ENCODE results near the gene DPM3. TPM values are rescaled to one million over a fixed set of nuclear protein-coding genes. Genes with fewer than 3 reads are reported as not detected.

Gene DPM3
- total and polyA plus RNA-seq, 9 of the 15 experiments (the other 6 are each of a cell fraction or from before 2014, with no cell fraction given): 3.7 to 120 (median 36.4) TPM

DNA sequence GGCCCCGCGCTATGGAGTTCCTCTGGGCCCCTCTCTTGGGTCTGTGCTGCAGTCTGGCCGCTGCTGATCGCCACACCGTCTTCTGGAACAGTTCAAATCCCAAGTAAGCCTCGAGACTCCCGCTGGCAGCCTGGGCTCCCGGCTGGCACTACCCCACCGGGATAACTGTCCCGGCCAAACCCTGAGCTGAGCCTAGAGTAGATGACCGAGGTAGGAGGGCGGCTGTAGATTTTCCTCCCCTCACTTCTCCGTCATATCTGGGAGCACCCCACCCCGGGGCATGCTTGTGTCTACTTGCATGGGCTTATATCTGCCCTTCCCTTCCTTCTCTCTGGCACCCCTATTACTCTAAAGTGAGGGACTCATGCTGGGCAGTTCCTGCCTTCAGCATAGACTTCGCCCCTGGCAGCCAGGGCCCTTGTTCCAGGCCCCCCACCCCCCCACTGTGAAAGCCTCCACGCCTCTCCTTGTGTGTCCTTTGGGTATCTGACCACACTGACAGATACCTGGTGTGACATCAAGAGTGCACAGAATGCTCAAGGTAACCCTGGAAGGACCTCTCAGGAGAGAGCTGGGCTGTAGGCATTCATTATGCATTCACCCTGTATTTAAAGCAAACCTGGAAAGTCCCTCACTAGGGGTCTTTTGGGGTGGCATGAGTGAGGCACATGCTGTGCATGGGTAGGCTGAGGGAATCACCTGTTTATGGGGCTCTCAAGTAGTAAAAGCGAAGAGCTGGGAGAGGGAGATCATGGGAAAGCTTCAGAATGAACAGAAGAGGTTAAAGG is 12.2 kb downstream of the DPM3 start:
- H2AFZ ChIP-seq (ENCODE audit: low read depth, low read length): peak overlapping the region; percentile 84
- H3K27me3 ChIP-seq (ENCODE audit: control insufficient read depth in 2 of 2, insufficient read depth in 2 of 2, low read length in 2 of 2): no peaks in the 10 kb centered on the region
- TF ChIP-seq DACH1 (IDR thresholded peaks at IDR 0.05; ENCODE audit: partially characterized antibody): no peak
- TF ChIP-seq TEAD4 (IDR thresholded peaks at IDR 0.05; ENCODE audit: low read length): no peak
- TF ChIP-seq TEAD4 (CRISPR knock-in tag; IDR thresholded peaks at IDR 0.05; ENCODE audit: borderline replicate concordance): no peak
- no peak for TF ChIP-seq NCOA1 (IDR thresholded peaks at IDR 0.05; ENCODE audit: low read depth)
- TF ChIP-seq TCF7L2 (IDR thresholded peaks at IDR 0.05; ENCODE audit: low read depth, low read length): no peak
- TF ChIP-seq, protein P1, sequence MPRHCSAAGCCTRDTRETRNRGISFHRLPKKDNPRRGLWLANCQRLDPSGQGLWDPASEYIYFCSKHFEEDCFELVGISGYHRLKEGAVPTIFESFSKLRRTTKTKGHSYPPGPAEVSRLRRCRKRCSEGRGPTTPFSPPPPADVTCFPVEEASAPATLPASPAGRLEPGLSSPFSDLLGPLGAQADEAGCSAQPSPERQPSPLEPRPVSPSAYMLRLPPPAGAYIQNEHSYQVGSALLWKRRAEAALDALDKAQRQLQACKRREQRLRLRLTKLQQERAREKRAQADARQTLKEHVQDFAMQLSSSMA (CRISPR knock-in tag; IDR thresholded peaks at IDR 0.05): no peak
- TF ChIP-seq RBM25 (IDR thresholded peaks at IDR 0.05; ENCODE audit: low read depth, low read length, severe bottlenecking): no peak
- no peak for TF ChIP-seq CEBPG (CRISPR knock-in tag; IDR thresholded peaks at IDR 0.05)
- TF ChIP-seq CEBPG (tag; conservative IDR thresholded peaks at IDR 0.05 in 1 of 2, IDR thresholded peaks at IDR 0.05 in 1 of 2): no peak
- no peak for TF ChIP-seq RBBP5 (IDR thresholded peaks at IDR 0.05; ENCODE audit: borderline replicate concordance, insufficient read depth, low read length, poor library complexity, severe bottlenecking)
- TF ChIP-seq, protein P2, sequence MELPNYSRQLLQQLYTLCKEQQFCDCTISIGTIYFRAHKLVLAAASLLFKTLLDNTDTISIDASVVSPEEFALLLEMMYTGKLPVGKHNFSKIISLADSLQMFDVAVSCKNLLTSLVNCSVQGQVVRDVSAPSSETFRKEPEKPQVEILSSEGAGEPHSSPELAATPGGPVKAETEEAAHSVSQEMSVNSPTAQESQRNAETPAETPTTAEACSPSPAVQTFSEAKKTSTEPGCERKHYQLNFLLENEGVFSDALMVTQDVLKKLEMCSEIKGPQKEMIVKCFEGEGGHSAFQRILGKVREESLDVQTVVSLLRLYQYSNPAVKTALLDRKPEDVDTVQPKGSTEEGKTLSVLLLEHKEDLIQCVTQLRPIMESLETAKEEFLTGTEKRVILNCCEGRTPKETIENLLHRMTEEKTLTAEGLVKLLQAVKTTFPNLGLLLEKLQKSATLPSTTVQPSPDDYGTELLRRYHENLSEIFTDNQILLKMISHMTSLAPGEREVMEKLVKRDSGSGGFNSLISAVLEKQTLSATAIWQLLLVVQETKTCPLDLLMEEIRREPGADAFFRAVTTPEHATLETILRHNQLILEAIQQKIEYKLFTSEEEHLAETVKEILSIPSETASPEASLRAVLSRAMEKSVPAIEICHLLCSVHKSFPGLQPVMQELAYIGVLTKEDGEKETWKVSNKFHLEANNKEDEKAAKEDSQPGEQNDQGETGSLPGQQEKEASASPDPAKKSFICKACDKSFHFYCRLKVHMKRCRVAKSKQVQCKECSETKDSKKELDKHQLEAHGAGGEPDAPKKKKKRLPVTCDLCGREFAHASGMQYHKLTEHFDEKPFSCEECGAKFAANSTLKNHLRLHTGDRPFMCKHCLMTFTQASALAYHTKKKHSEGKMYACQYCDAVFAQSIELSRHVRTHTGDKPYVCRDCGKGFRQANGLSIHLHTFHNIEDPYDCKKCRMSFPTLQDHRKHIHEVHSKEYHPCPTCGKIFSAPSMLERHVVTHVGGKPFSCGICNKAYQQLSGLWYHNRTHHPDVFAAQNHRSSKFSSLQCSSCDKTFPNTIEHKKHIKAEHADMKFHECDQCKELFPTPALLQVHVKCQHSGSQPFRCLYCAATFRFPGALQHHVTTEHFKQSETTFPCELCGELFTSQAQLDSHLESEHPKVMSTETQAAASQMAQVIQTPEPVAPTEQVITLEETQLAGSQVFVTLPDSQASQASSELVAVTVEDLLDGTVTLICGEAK (IDR thresholded peaks at IDR 0.05): peak; percentile 41
- TF ChIP-seq, protein P2 (CRISPR knock-in tag; IDR thresholded peaks at IDR 0.05): no peak
- no peak for TF ChIP-seq MCM2 (IDR thresholded peaks at IDR 0.05; ENCODE audit: low read depth)

More for the DNA sequence above, 12.2 kb downstream of the DPM3 start:
- H3K9me3 ChIP-seq (replicated peaks; ENCODE audit: control insufficient read depth, insufficient read depth, low read depth, low read length): no peaks in the 10 kb centered on the region
- DNase-seq (ENCODE audit: extremely low read depth in 1 of 4, low spot score in 3 of 4): no peak
- BruUV-seq (replicated peaks): no TSS peak
- no peak for FAIRE-seq
- peaks cover 40 to 57% of the 10 kb centered on the region in 2 experiments for H3K4me1 ChIP-seq (replicated peaks in 1 of 2; ENCODE audit: control insufficient read depth in 2 of 2, insufficient read depth in 2 of 2, low read length in 2 of 2)
- peak overlapping the region; percentile 34; the same call in 1 of the 3 replicates for H3K27ac ChIP-seq (ENCODE audit: extremely low read depth, low read depth, low read length)
- H3K9me1 ChIP-seq (ENCODE audit: control insufficient read depth, insufficient read depth, low read length): no peaks in the 10 kb centered on the region
- H4K20me1 ChIP-seq (replicated peaks; ENCODE audit: control insufficient read depth, insufficient read depth, low read length): no peaks in the 10 kb centered on the region
- ChIA-PET CTCF (ENCODE audit: low intra/inter-chr PET ratio) (no interaction called here), POLR2A (interaction anchor here (1.5 kb wide), 1 partner anchor 9 kb away, joined by 5 read pairs; no protein-coding TSS in a partner anchor)
- peak overlapping the region; percentile 80 for H3K4me2 ChIP-seq (ENCODE audit: insufficient read depth, low read length)
- 8% methylated on average over 17 of the region's 17 CpGs for WGBS (ENCODE audit: insufficient coverage, low coverage, missing lambda C conversion rate)
- peaks cover 7% of the 10 kb centered on the region; the same call in 1 of the 3 replicates for H3K36me3 ChIP-seq (ENCODE audit: control insufficient read depth, insufficient read depth, low read length)
- intact Hi-C loops (cut with micrococcal nuclease) (no loop called here), in situ Hi-C loops (cut with MboI) (no loop called here)
- H3K4me3 ChIP-seq: peak overlapping the region; percentile 40
- no peak; the same call in 2 of the 3 replicates for ATAC-seq
- H3K9ac ChIP-seq (ENCODE audit: insufficient read depth in 1 of 2, low read depth in 2 of 2, low read length in 2 of 2): peak overlapping the region; percentile 64 to 92
- peaks cover 2% of the 10 kb centered on the region; the same call in 1 of the 3 replicates for H3K79me2 ChIP-seq (ENCODE audit: control insufficient read depth, insufficient read depth, low read length)

All from K562 (cell line).